Heart left ventricle (tissue), 13 donors: ENCODE measurements around the gene KIRREL3.

Experiments
- POLR2A ChIP-seq, 2 donors: fragments of 450-650 bp; IDR thresholded peaks; one replicate each; pipeline ENCODE4 v1.6.1; 2017; ENCODE audit warnings: antibody characterized with exemption in 2 of 2, mild to moderate bottlenecking in 2 of 2, moderate library complexity in 2 of 2
- TF ChIP-seq, protein P1 (sequence below), 12 donors: fragments of 200-600 bp; sonication (generic) in 4 of 12; IDR thresholded peaks; one replicate each; pipeline versions ENCODE4 v1.5.0 to v1.8.0; 2018 to 2022; ENCODE audit warnings: antibody characterized with exemption in 12 of 12, mild to moderate bottlenecking in 5 of 12
- donor health status: ischemic (EF 13 %, LVEDD 7.1; RV severe dilation, severe dysfunction).
- donor health status: DM: no; HTN: yes; CAD: no.
- donor health status: DM: no; HTN: no; CAD: no.
- donor health status: ischemic (EF 25% LVEDD 6.9; RV normal size, moderate dysfunction).
- donor health status: ischemic (EF 25% LVEDD 5.7; RV mildly dilated, moderate dysfunction).
- donor health status: ischemic (EF 35%, LVEDD 5.7; RV mildly dilated, moderate dysfunction).
- donor health status: nonischemic (EF 11% LVEDD 7.7; RV severe dilation, severe dysfunction).
- donor health status: DM: yes; HTN: yes; CAD: no.
- donor health status: PGD.
- donor health status: ischemic (EF 29% LVEDD 5.4; RV normal size, mild dysfunction).
- donor health status: nonischemic (EF 23%, LVEDD 6.1; RV moderate dilation, normal function).

GRCh38 chr11:126474220-126474619, 526.4 kb downstream of the KIRREL3 start:
- no peak for TF ChIP-seq POLR2A (IDR thresholded peaks at IDR 0.05)
- TF ChIP-seq, protein P1, sequence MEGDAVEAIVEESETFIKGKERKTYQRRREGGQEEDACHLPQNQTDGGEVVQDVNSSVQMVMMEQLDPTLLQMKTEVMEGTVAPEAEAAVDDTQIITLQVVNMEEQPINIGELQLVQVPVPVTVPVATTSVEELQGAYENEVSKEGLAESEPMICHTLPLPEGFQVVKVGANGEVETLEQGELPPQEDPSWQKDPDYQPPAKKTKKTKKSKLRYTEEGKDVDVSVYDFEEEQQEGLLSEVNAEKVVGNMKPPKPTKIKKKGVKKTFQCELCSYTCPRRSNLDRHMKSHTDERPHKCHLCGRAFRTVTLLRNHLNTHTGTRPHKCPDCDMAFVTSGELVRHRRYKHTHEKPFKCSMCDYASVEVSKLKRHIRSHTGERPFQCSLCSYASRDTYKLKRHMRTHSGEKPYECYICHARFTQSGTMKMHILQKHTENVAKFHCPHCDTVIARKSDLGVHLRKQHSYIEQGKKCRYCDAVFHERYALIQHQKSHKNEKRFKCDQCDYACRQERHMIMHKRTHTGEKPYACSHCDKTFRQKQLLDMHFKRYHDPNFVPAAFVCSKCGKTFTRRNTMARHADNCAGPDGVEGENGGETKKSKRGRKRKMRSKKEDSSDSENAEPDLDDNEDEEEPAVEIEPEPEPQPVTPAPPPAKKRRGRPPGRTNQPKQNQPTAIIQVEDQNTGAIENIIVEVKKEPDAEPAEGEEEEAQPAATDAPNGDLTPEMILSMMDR (IDR thresholded peaks at IDR 0.05) = no peak
